ENCODE data around the gene NKIRAS1. TPM values are rescaled to one million over a fixed set of nuclear protein-coding genes. Genes with fewer than 3 reads are reported as not detected.
"Not testable (repeated sequence)": the region's sequence is repeated elsewhere in the genome, so short reads cannot be mapped to it uniquely, and the experiment has no call there.

The NKIRAS1 gene
- total RNA-seq, 1 donor from 2014 or later = 7.7 TPM

DNA sequence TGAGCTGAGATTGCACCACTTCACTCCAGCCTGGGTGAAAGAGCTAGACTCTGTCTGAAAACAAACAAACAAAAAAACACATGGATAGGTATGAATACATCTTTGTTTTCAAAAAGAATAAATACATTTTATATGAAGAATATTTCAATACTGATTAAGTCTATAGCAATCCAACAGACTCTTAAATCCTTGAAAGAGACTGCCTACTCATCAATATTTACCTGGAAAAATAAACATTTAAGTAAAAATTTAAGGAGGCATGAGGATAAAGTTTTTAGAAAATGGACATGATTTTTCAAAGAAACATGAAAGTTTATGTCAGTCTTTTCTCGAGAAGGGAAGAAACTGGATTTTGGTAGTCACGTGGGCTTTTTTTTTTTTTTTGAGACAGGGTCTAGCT lies 5.4 kb downstream of the NKIRAS1 start:
- no peak for DNase-seq (ENCODE audit: extremely low read depth, low read depth, low spot score)

DNA sequence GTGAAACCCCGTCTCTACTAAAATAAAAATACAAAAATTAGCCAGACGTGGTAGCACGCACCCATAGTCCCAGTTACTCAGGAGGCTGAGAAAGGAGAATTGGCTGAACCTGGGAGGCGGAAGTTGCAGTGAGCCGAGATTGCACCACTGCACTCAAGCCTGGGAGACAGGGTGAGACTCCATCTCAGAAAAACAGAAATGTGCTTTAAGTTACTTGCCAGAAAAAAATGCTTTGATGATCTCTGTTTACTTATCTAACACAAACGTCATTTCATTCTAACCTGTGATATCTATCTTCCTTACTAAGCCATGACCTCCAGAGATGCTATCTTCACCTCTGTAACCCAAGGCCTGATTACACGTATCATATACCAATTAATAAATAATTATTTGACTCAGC lies 7.4 kb downstream of the NKIRAS1 start:
- no peak for DNase-seq (ENCODE audit: extremely low read depth, low read depth, low spot score)

DNA sequence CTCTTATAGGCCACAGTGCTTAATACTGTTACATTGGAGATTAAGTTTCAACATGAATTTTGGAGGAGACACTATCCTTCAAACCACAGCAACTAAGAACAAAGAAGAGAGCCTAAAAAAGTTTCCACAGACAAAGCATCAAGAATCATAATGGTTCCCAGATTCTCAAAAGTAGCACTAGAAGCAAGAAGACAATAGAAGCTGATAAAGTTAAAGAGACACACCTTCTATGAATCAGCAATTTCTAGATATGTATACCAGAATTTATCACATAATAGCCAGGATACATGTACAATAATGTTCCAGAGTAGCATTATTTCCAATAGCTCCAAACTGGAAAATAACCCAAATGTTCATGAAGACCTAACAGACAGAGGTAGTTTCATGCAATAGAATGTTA lies 12.2 kb downstream of the NKIRAS1 start:
- no peak for DNase-seq (ENCODE audit: extremely low read depth, low read depth, low spot score)

DNA sequence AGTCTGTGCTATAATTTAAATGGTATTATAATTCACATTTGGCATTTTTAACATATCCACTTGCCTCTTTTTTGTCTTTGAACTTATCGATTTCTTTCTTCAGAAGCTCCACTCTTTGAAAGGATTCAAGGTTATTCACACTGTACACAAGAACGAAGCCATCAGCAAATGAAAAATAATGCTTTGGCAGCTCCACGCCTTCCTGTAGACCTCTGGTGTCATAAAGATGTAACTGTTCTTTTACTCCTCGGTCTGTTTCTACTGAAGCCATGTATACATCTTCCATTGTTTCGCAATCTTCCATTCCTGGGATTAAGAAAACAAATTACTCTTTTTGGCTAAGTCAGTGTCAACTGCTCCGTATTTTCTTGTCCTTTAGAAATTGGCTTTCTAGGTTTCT lies 16.0 kb downstream of the NKIRAS1 start:
- DNase-seq (ENCODE audit: extremely low read depth, low read depth, low spot score) = no peak

DNA sequence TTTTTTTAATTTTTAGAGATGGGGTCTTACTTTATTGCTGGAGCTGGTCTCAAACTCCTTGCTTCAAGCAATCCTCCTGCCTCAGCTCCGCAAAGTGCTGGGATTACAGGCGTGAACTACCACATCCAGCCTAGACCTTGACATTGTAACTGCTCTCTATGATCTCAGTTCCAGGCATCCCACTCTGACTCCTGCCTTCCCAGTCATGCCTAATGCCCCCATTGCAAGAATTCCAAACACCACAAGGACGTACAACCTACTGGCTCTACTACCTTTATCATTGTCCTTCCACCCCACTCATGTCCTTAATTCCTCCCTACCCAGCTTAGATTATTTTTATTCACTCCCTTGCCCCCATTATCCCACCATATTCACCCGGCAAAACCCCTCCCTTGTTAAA lies 21.6 kb downstream of the NKIRAS1 start:
- no peak for DNase-seq (ENCODE audit: extremely low read depth, low read depth, low spot score)

DNA sequence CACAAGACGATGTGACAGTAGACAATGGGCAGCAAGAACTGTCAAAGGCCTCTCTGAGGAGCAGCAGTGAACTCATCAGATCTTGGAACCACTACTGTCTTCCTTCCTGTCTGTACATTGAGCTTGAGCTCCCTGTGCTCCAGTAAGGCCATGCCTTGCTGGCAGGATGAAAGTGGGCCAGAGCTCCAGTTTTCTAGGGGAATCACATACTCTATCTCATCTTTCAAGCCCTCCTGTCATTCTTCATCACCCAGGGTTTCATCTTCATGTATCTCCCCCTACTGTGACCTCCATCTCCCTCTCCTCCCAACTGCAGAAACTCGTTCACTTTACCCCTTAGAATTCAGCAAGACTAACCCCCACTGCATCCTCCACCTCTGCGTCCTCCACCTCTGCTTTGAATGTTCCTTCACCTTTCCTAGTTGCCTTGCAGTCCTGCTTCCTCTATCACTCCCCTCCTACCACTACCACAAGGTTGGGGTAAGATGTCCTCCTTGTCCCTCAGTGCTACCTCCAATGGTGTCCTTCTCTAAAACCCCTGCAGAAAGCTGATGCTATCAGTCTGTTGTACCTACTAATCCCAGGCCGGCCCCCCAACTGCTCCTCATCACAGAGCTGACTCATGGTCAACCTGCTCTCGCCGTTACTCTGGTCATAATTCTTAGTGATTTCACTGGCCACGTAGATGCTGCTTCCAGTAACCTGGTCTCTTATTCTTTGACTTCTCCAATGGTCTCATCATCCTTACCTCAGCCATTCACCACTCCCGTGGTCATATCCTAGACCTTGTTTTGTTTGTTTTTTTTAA lies 22.3 kb downstream of the NKIRAS1 start:
- no peak for DNase-seq (ENCODE audit: extremely low read depth, low read depth, low spot score)

DNA sequence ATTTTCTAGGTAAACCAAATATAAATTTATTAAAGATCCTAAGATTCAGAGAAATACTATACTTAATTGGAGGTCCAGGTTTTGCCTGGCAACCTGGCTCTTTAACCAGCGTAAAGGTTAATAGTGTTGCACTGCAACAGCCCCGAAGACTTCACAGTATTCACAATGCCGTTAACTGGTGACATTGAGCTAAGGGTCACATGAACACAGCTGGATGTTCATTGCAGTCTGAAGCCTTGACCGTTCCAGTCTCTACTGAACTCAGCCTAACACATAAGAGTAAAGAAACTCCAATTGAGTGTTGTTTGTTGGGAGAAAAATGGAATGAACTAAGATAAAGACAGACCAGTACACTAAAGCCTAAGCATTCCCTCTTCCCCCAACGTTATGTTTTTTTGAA lies 26.8 kb downstream of the NKIRAS1 start:
- DNase-seq (ENCODE audit: extremely low read depth, low read depth, low spot score) = no peak

DNA sequence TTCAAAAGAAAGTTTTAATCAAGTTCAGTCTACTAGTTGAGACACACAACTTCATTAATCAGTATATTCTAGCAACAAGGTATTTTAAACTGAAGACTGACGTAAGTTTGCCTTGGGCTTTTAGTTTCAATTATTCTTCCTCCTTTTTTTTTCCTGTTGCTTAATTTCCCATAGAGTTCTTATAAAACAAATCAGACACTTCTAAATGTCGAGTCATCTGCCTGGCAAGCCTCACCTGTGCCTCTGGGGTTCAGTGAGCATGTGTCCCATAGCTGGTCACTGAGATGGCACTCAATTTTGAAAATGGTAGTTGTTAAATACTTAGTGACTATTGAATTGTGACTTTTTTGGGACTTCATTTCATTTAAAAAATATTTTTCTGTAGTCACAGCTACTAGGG lies 27.4 kb downstream of the NKIRAS1 start:
- DNase-seq (ENCODE audit: extremely low read depth, low read depth, low spot score) = no peak

DNA sequence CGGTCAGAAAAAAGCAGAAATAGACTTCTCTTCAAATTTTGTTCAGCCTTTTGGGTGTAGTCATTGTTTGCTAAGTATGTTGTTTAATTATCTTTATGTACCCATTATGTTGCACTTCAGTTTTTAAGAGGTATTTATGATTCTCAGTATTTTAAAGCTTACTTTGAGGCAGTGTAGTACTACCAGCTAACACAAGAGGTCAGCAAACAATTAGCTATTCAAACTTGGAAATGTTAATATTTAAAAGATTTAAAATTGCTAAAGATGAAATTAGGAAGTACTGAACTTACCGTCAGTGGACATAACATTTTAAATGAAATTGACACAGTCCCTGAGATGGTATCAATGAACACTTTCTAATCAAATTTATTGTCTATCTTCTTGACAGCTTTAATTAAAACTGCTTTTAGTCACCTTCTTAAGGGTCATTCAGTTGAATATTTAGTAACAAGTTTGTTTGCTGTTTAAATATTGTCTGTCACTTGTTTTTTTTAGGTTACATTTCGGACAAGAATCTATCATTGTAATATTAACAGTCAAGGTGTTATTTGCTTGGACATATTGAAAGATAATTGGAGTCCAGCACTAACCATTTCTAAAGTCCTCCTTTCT lies 28.1 kb downstream of the NKIRAS1 start:
- no peak for DNase-seq (ENCODE audit: extremely low read depth, low read depth, low spot score)

DNA sequence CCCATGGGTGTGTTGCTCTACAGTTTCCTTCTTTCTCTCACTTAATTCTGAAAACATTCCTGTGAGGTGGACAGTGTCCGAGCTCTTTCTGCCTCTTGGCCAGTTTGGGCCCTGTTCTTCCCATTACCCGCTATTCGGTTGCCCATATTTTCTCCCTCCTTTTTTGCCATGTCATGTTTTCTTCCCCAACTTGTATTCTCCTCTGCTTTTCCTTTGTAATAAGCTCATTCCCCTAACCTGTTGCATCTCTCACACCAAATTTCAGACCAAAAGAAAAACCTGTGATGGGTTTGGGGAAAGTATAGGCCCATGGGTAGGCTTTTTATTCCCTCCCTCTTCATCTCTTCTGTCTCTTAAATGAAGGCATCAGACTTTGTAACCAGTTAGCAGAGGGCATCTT lies 30.5 kb downstream of the NKIRAS1 start:
- no peak for DNase-seq (ENCODE audit: extremely low read depth, low read depth, low spot score)

DNA sequence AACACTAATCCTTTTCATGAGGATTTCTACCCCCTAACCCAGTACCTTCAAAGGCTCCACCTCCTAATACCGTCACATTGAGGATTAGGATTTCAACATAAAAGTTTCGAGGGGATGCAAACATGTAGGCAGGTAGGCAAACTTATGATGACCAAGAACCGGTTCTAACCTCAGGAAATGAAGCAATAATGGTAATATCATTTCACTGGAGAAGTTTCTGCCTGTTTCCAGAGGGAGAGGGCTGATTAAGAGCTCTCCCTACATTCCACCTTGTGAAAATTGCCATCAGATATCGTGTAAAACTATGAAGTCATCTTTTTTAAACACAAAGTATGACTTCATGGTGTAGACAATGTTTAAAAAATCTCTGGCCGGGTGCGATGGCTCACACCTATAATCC lies 31.6 kb downstream of the NKIRAS1 start:
- DNase-seq (ENCODE audit: extremely low read depth, low read depth, low spot score) = no peak

DNA sequence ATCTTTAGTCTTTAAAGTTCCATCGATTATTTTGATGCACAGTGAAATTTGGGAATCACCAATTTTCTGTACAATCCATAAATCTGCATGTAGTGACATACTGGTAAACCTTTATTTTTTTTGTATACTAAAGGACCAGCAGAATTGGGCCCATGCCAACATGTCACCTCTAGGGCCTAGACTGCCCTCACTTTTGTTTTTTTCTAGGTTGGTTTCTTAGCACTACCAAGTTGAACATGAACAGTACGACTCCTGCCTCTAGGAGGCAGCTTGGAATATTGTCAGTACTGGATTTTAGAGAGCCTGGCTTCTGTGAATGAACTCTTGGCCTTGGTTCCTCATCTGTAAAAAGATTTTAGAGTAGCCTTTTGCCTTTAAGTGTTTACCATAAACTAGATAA lies 32.3 kb downstream of the NKIRAS1 start:
- DNase-seq (ENCODE audit: extremely low read depth, low read depth, low spot score) = no peak

DNA sequence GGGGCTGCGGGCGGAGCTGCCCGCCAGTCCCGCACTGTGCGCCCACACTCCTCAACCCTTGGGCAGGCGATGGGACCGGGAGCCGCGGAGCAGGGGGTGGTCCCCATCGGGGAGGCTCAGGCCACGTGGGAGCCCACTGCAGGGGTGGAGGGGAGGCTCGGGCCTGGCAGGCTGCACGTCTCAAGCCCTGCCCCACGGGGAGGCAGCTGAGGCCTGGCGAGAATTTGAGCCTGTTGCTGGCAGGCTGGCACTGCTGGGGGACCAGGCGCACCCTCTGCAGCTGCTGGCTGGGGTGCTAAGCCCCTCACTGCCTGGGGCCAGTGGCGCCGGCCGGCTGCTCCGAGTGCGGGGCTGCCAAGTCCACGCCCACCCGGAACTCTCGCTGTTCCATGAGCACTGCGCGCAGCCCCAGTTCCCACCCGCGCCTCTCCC lies 34.3 kb downstream of the NKIRAS1 start:
- DNase-seq (ENCODE audit: extremely low read depth, low read depth, low spot score) = no peak

DNA sequence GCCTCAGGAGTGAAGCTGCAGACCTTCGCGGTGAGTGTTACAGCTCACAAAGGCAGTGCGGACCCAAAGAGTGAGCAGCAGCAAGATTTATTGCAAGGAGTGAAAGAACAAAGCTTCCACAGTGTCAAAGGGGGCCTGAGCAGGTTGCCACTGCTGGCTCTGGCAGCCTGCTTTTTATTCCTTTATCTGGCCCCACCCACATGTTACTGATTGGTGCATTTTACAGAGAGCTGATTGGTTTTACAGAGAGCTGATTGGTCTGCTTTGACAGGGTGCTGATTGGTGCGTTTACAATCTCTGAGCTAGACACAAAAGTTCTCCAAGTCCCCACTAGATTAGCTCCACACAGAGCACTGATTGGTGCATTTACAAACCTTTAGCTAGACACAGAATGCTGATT lies 34.8 kb downstream of the NKIRAS1 start:
- DNase-seq (ENCODE audit: extremely low read depth, low read depth, low spot score) = not testable (repeated sequence)

DNA sequence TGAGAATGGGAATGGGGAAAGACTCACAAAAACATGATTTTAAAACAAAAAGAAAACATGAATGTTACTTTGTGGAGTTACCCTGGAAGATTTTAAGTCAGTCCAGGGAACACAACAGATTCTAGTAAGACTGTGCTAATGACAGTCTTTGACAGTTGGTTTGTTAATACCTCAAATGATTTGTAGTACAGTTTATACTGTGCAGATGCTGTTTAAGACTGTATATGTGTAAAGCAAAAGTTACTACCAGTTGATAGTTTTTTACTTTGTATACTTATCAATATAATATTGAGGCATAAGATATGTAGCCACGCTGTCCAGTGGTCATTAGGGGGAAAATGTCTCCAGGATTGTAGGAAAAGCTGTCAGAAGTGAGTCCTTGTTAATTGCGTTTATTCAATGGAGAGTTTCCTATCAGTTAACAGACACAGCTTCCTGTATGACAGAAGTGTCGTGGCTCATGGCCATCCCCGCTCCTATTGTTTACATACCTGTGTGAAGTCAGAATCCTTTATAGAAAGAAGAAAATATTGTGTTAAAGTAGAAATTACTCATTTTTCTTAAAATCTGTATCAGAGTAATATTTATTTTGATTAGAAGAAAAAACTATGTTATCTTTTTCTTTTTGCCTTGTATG lies 36.0 kb downstream of the NKIRAS1 start:
- DNase-seq (ENCODE audit: extremely low read depth, low read depth, low spot score) = no peak

DNA sequence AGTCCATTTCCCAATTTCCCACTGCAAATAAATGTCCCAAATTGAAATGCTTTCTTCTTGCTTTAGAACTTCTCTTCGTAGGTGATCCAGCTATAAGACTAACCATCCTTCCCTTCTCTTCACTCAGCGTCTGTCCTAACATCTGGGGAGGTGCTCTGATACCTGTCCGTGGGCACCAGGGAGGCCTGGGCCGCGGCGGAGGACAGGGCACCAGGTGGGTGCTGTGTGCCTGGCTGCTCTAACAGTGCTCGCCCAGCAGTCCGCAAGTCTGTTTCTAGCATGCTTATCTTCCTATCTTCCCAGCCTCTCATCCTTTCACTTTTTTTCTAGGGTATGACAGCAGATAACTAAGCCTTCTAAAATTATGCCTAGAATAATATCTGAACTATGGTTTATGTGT lies 37.3 kb downstream of the NKIRAS1 start:
- DNase-seq (ENCODE audit: extremely low read depth, low read depth, low spot score) = no peak

DNA sequence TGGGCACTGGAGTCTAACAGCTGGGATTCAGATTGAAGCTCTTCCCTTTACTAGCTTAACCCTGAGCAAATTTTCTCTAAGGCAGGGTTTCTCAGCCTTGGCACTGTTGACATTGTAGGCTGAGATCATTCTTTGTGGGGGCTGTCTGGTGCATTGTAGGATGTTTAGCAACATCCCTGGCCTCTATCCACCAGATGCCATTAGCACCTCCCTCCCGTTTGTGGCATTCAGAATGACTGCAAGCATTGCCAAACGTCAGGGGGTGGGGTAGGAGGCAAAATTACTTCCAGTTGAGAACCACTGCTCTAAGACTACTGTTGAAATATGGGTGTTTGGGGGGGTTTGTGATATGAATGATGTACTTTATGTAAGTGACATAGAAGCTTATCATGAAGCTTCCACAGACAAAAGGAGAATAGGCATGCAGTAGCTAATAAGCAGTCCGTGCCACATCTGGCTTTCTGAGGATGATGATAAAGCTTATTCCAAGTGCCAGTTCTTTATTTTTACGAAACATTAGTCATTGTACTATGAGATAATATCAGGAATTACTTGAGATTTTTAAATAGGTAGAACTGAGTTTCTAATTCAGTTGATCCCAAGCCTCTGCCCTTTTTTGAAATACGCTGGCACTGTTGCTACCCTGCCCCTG lies 39.3 kb downstream of the NKIRAS1 start:
- no peak for DNase-seq (ENCODE audit: extremely low read depth, low read depth, low spot score)

DNA sequence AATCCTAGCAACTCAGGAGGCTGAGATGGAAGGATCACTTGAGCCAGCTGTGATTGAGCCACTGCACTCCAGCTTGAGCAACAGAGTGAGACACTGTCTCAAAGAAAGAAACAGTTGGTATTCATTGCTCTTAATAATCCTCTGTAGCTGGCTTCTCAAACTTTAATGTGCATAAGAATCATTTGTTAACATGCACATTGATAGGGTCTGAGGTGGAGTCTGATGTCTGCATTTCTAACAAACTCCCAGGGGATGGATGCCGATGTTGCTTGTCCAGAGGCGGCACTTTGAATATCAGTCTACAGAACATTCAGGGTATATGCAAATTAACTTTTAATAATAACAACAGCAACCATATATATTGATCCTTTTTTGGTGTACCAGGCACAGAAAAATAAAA lies 39.9 kb downstream of the NKIRAS1 start:
- no peak for DNase-seq (ENCODE audit: extremely low read depth, low read depth, low spot score)

DNA sequence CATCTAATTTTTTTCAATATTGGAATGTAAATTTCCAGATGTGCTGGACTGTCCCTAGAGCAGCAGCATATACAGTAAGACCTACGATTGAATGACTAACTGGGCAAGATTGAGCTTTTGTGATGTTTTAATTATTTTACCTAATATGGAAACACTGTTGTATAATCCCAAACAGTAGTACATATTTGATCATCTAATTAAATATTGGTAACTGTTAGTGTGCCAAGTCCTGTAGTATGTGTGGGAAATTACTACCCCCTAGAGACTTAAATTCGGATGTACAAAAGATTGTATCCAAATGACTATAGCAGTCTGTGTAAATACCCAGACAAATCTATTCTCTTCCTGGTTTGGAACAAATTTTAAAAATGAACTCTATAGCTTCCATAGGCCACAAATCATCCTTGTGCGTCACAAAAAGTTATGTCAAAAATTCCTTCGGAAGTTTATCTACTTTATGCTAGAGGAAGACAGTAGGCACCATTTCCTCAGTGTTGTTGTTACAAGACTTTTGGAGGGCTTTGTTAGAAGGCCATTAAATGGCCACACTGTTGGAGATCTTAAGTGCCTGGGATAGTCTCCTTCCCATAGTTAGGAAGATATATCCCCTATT lies 41.6 kb downstream of the NKIRAS1 start:
- DNase-seq (ENCODE audit: extremely low read depth, low read depth, low spot score) = no peak

DNA sequence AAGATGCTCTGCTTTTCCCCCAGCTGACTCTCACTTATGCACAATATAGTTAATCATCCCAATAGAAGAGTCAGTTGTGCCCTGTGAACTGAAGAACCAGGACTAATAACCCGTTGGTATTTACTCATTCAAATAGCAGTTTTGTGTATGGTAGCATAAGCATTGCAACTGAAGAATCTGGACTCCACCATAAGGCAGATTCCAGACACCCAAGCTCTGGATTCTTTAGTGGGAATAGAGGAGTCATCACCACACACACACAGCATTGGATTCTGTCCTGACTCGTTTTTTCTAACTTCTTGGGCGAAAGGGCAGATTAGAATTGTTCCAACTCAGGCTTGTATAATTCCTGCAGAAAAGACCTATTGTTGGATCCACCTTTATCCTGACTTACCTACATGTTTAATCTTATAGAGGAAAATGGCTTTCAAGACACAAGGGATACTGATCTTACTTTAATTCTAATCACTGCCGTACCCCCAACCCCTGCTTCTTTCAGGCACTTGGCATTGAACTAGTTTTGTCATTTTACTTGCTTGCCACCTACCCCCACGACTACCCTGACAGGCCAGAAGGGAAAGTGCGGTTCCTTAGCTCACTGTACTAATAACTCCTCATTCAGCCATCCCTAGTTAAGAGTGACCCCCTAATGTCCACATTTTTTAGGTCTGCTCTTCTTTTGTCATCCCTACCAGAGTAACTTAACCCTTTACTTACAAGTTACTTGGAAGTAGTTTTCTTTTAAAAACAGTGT lies 42.3 kb downstream of the NKIRAS1 start:
- no peak for DNase-seq (ENCODE audit: extremely low read depth, low read depth, low spot score)

Measured in glomerular endothelial cell (primary cell).